ENCODE measurements around the gene FICD.
A peak's percentile ranks its signal among the peaks of the same experiment; 100 is the strongest.

The FICD gene

DNA sequence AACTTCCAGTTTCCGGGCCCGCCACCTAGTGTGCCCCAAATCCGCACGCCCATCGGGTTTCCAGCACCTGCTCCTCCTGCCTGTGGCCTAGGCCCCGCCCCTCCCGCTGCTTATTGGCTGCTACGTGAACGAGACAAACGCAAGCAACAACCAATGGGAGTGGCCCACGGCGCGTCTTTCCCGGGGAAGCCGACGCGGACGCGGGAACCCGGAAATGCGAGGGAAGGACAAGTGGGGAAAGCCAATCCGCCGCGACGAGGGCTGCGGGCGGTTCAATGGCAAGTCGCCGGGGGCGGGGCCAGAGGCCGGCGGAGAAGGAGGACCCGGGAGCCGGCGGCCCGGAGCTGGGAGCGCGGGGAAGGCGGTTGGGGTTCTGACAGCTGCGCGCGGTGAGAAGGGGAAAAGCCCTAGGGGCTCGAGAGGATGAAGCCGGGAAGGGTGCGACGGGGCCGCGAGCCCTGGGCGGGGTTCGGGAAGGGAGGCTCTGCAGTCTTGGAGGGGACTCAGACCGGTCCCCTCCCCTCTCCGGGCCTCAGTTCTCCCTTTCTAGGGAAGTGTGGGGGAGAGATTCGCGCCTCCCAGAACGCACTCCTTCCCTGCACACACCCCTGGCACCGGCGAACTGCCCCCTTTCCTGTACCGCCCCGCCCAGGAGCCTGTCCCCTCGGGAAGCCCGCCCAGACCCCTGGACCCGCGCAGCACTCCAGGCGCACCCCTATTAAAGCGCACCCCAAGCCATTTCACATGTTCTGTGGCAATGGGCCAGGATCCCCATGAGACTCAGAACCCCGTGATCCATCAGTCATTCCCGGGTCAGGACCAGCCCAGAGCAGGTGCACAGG, at the start of gene FICD:
Gene FICD, plus strand, starts transcription at position 305 of the 842 bp plus-strand sequence. CDS start 1,696 bp downstream, outside the sequence.
- DNase-seq (peak; percentile 96 to 98), ATAC-seq (peak; percentile 92)
- Mint-ChIP-seq H3K27ac (peak within 1 kb of the TSS; percentile 93 to 97), H3K9me3 (no peaks in the 10 kb centered on the region), H3K4me3 (peak within 1 kb of the TSS; percentile 91), H3K27me3 (no peaks in the 10 kb centered on the region), H3K4me1 (peaks cover 46% of the 10 kb centered on the region)

DNA sequence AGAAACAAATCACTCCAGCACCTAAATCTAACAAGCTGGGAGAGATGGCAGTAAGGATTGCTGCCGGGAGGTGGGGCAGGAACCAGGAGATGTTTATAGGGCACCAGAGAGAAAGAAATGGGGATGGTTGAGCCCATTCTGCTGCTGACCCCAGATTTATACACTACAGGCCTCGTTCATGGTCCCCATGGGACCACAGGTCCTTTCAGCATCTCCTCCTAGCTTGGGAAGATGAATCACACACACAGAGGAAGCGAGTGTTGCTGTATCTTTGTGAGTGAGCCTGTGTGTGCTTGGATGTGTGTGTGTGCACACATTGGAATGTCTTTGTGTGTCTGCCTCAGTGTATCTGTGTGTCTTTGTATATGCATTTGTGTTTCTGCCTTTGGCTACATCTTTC, 49.7 kb upstream of the FICD start:
- DNase-seq (no peak), ATAC-seq (no peak)
- Mint-ChIP-seq H3K4me1 (no peaks in the 10 kb centered on the region), H3K27ac (no peak overlapping the region), H3K27me3 (peaks cover 32% of the 10 kb centered on the region), H3K9me3 (peaks cover 0 to 6% of the 10 kb centered on the region in 2 donors), H3K4me3 (no peak overlapping the region)

DNA sequence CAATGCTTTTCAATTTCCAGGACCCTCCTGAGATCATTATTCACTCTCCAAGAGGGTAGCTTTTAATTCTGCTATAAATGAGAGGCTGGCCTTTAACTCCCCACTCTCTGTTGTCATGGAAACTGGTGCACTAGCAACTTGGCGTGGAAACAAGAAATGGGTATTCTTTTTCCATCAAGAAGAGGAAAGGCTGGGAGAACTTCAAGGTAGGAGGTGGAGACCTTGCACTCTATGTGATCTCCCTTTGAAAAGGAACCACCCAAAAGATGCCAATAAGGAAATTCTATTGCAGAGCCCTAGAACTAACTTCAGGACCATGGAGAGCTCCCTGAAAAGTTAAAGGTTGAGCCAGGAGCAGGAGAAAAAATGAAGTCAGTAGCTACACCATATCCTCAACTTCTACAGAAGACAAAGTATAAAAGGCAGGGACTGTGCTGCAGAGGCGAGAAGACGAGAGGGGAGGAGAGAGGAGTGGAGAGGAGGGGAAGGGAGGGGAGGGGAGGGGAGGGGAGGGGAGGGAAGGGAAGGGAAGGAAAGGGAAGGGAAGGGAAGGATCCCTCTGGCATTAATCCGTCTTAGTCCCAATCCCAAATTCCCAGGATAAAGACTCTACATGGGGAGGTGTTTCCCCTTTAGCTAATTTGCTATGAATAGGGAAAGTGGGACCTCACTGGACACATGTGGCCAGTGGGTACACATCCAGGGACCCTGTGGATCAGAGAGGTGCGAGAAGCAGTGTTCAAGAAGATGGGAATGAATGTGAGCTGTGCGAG, 46.7 kb upstream of the FICD start:
- peaks cover 29% of the 10 kb centered on the region for H3K27me3 Mint-ChIP-seq
- peaks cover 0 to 6% of the 10 kb centered on the region in 2 donors for H3K9me3 Mint-ChIP-seq
- no peak overlapping the region for H3K27ac Mint-ChIP-seq
- ATAC-seq (no peak), DNase-seq (no peak)
- no peaks in the 10 kb centered on the region for H3K4me1 Mint-ChIP-seq
- H3K4me3 Mint-ChIP-seq: no peak overlapping the region

DNA sequence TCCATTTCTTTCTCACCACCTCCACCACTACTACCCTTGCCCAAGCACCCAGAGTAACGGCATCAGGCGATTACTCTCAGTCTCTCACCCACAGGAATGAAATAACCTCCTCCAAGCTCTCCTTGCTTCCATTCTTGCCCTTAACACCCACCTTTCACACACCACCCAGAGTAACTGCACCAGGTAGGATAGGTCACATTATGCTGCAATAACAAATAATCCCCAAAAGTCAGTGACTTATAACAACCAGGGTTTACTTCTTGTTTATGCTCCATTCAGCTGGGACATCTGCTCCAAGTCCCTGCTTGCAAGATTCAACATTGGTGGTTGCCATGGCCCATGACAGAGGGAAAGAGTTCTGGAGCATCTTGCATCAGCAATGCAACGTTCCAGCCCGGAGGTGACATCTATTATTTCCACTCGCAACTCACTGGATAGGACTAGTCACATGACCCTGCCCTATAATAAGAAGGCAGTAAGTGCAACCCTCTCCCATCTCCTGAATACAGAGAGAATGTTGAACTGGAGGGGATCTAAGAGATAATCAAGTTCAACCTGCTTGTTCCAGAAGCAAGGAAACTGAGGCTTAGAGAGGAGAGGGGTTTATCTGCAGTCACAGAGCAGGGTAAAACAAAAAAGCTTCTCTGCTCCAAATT, 41.5 kb upstream of the FICD start:
- DNase-seq (no peak), ATAC-seq (no peak)
- Mint-ChIP-seq H3K9me3 (peaks cover 0 to 2% of the 10 kb centered on the region in 2 donors), H3K27ac (no peak overlapping the region), H3K4me3 (no peak overlapping the region), H3K27me3 (peaks cover 19% of the 10 kb centered on the region), H3K4me1 (no peaks in the 10 kb centered on the region)

DNA sequence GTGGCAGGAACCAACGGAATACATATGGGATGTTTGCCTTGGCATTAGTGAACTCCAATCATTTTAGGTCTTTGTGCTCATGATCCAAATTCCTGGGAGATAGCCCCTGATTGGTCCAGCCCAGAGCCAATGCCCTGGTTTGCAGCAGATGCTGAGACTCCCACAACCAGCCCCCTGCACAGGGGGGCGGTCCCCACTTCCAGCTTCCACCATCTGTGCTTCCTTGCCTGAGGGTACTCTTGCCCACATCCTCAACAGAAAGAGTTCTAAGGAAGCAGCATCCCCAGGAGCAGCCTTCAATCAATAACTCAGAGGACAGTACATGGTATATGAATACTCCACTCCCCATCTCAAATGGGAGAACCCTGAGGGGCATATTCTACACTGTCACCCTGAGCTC, 39.7 kb upstream of the FICD start:
- DNase-seq: no peak
- Mint-ChIP-seq H3K4me1 (no peaks in the 10 kb centered on the region), H3K27me3 (peaks cover 28% of the 10 kb centered on the region), H3K4me3 (no peak overlapping the region), H3K27ac (no peak overlapping the region), H3K9me3 (no peaks in the 10 kb centered on the region)
- ATAC-seq: no peak

DNA sequence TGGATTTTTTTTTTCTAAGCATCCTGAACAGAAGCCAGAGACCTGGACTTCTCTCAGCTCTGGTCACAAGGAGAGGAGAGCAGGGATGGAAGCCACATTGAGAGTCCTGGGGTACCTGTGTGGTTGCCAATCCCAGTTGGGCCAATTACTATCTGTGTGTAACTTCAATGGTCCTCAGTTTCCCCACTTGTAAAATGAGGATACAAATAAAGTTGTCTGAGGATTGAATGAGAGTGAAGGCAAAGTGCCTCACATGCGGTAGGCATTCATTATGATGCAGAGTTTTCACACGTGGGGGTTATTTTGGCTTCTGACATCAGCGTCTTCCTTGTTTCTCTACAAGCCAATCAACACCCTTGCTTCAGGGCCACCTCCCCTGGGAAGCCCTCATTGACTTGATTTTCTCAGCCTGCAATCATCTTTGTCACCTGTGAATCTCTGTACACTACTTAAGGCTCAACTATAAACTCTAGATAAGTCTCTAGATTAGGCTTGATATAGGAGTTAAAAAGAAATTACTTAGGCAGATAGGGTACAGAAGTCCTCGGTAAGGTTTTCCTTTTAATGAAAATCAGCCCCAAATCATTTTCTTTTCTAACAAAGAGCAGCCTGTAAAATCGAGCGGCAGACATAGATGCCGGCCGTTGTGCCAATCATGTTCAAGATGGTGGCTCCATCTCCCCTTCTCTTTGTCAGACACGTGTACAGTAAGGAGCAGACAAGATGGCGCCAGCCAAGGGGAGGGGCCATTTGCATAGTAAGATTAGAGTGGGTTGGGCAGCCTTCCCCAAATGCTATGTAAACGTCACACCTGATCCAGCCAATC, 37.8 kb upstream of the FICD start:
- DNase-seq: no peak
- ATAC-seq: no peak
- Mint-ChIP-seq H3K27me3 (peaks cover 29% of the 10 kb centered on the region), H3K4me3 (no peak overlapping the region), H3K27ac (peak overlapping the region in 1 of 2 donors; percentile 9), H3K9me3 (no peaks in the 10 kb centered on the region), H3K4me1 (no peaks in the 10 kb centered on the region)

DNA sequence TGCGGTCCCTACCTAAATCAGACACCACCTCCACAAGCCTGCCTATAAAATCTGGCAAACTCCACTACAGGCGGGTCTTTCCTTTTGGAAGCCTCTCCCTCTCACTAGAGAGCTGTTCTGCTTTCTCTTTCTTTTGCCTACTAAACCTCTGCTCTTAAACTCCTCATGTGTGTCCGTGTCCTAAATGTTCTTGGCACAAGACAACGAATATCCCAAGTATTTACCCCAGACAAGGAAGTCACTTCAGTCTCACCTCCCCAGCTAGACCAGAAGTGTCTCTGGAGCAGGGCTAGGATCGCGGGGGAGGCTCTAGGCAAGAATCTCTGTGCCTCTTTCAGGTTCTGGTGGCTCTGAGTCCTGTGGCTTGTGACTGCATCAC, 37.2 kb upstream of the FICD start:
- H3K4me3 Mint-ChIP-seq: no peak overlapping the region
- peaks cover 35% of the 10 kb centered on the region for H3K27me3 Mint-ChIP-seq
- H3K27ac Mint-ChIP-seq: no peak overlapping the region
- DNase-seq: no peak
- ATAC-seq: no peak
- no peaks in the 10 kb centered on the region for H3K9me3 Mint-ChIP-seq
- H3K4me1 Mint-ChIP-seq: no peaks in the 10 kb centered on the region

DNA sequence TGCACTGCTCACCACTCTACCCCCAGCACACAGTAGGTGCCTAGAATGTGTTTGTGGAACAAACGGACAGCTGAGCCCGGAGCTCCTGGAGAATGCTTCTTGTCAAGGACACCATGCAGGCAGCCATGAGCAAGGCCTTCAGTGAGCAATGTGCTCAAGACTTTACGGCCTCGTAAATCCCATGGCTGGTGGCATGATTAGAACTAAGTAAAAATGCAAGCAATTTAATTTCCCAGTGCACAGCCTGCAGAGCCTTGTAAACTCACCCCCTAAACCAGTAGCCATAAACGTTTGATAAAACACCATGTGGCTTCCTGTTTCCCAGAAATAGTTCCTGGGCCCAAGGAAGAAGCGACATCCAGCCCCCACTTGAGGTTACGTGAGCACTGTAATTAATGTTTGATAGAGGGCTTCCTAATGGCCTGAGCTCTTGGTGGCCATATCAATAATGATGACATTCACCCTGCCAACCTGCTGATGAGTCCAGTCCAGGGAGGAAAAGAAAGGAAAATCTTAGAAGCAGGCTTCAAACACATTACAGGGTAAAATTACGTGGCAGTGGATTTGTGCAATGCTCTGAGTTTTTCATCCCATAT, 36.4 kb upstream of the FICD start:
- no peaks in the 10 kb centered on the region for H3K9me3 Mint-ChIP-seq
- H3K27ac Mint-ChIP-seq: no peak overlapping the region
- no peak for ATAC-seq
- DNase-seq: no peak
- no peak overlapping the region for H3K4me3 Mint-ChIP-seq
- peaks cover 44% of the 10 kb centered on the region for H3K27me3 Mint-ChIP-seq
- no peaks in the 10 kb centered on the region for H3K4me1 Mint-ChIP-seq

DNA sequence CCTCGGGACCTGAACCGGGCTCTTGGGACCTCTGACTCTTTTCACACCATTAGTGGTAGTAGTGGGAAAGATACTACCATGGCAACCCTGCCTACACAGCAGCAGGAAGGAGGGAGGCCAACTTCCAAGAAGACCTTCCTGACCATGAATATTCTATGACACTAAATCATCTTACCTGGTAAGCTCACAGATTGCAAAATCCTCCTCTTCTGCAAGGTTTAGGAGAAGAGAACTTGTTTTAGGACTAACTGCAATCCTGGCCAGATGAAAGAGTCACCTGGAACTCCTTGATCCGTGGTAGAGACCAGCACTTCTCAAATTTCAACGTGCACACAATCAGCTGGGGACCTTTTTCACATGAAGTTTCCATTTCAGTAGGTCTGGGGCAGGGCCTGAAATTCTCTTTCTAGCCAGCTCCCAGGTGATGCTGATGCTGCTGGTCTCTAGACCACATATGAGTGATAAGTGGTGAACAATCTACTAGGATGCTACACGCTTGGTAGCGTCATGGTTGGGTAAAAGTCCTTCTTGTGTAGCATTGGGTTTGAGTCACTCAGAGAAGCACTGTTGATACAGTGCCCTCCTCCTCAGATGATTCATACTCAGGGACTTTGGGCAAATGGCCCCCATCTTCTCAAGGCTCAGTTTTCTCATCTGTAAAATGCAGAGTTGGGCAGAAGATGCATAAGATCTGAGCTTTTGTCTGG, 35.6 kb upstream of the FICD start:
- H3K4me1 Mint-ChIP-seq: no peaks in the 10 kb centered on the region
- H3K9me3 Mint-ChIP-seq: no peaks in the 10 kb centered on the region
- no peak overlapping the region for H3K4me3 Mint-ChIP-seq
- H3K27ac Mint-ChIP-seq: peak overlapping the region in 1 of 2 donors; percentile 19
- peaks cover 46% of the 10 kb centered on the region for H3K27me3 Mint-ChIP-seq
- DNase-seq (no peak), ATAC-seq (no peak)

DNA sequence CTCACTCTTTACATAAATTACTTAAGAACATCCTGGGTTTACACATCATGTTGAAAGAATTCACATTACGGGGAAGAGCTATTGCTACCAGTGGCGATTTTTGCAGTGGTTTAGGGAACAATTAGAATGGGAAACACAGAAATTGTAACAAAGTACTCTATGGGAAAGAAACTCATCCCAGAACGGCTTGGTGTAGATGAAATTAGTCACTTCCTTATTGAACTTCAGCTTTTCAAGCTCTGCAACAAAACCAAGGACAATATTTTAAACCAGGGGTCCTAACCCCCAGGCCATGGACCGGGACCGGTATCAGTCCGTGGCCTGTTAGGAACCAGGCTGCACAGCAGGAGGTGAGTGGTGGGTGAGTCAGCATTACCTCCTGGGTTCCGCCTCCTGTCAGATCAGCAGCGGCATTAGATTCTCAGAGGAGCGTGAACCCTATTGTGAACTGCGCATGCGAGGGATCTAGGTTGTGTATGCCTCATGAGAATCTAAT, 32.3 kb upstream of the FICD start:
- Mint-ChIP-seq H3K4me1 (no peaks in the 10 kb centered on the region), H3K4me3 (no peak overlapping the region), H3K9me3 (peaks cover 6 to 15% of the 10 kb centered on the region in 2 donors), H3K27me3 (peaks cover 50% of the 10 kb centered on the region), H3K27ac (peak overlapping the region in 1 of 2 donors; percentile 23)
- no peak for ATAC-seq
- DNase-seq: no peak

DNA sequence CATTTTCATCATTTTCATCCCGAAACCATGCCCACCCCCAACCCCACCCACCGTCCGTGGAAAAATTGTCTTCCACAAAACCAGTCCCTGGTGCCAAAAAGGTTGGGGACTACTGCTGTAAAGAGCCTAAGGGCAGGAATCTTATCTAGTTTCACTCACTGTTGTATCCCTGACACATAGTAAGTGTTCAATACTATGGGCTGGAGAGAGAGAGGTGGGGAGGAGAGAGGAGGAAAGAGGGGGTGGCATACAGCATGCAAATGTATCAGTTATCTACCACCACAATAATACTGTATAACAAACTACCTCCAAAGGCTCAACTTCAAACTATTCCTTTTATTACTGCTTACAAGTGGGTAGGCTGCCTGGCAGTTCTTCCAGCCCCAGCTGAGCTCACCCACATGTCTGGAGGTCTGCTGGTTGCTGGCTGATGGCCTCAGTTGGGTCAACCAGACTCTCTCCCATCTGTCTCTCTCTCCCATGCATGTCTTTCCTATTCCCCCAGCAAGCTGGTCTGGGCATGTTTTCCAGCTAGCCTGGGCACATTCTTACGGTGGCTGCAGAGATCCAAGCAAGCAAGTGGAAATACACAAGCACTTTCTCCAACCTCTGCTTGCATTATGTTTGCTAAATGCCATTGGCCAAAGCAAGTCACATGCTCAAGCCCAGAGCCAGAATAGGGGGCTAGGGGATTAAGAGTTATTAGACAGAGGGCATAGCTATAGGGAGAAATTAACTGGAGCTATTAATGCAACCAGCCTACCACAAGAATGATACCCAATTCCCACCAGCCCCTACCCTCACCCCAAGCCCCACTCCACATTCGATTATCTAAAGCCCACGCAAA, 31.6 kb upstream of the FICD start:
- Mint-ChIP-seq H3K4me3 (no peak overlapping the region), H3K27me3 (peaks cover 56% of the 10 kb centered on the region), H3K9me3 (peaks cover 6 to 15% of the 10 kb centered on the region in 2 donors), H3K27ac (no peak overlapping the region), H3K4me1 (no peaks in the 10 kb centered on the region)
- DNase-seq (no peak), ATAC-seq (no peak)

DNA sequence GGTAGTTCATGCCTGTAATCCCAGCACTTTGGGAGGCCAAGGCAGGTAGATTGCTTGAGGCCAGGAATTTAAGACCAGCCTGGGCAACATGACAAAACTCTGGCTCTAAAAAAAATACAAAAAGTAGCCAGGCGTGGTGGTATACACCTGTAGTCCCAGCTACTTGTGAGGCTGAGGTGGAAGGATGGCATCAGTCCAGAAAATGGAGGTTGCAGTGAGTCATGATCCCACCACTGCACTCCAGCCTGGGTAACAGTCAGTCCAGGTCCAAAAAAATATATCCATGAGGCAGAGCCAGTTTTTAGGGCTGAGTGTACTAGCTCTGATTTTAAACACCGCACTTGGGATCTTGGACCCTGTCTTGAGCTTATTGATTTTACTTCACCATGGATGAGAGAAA, 30.6 kb upstream of the FICD start:
- Mint-ChIP-seq H3K4me1 (no peaks in the 10 kb centered on the region), H3K27me3 (peaks cover 65% of the 10 kb centered on the region), H3K4me3 (no peak overlapping the region), H3K27ac (no peak overlapping the region), H3K9me3 (peaks cover 6 to 15% of the 10 kb centered on the region in 2 donors)
- no peak for DNase-seq
- ATAC-seq: no peak

DNA sequence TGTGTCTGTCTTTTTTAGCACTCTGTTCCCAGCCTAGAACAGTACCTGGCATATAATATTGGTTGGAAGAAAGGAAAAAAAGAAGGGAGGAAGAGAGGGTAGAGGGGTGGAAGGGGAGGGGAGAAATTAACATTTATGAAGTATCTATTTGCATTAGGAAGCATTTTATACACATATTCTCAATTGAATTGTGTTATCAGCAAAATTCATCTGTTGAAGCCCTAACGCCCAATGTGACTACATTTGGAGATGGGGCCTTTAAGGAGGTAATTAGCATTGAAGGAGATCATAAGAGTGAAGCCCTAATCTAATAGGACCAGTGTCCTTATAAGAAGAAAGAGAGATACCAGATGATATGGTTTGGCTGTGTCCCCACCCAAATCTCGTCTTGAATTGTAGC, 30.2 kb upstream of the FICD start:
- DNase-seq: no peak
- Mint-ChIP-seq H3K4me1 (no peaks in the 10 kb centered on the region), H3K4me3 (no peak overlapping the region), H3K27me3 (peaks cover 61% of the 10 kb centered on the region), H3K9me3 (peaks cover 6 to 15% of the 10 kb centered on the region in 2 donors), H3K27ac (no peak overlapping the region)
- no peak for ATAC-seq
